Measurements from ENCODE around the gene CARD10.

The CARD10 gene

GRCh38 chr22:37505989-37506388, 13.2 kb downstream of the CARD10 start:
- H3K9me3 ChIP-seq (ENCODE audit: insufficient read depth, low read depth, low read length): no peaks in the 10 kb centered on the region
- H3K4me3 ChIP-seq (ENCODE audit: low read length): no peak overlapping the region
- H3K36me3 ChIP-seq (ENCODE audit: insufficient read depth, low read depth, low read length): no peaks in the 10 kb centered on the region
- H3K27me3 ChIP-seq (ENCODE audit: insufficient read depth, low read length): no peaks in the 10 kb centered on the region
- no peak overlapping the region for H3K27ac ChIP-seq (ENCODE audit: low read length)
- 0 out of 2 replicates have a peak, but pooled peaks cover 4% of the 10 kb centered on the region for H3K4me1 ChIP-seq (ENCODE audit: insufficient read depth, low read length)
- H3K9ac ChIP-seq (ENCODE audit: low read depth, low read length): no peak overlapping the region

GRCh38 chr22:37505565-37505964, 13.7 kb downstream of the CARD10 start:
- Histone ChIP-seq H3K4me3 (ENCODE audit: low read length) (no peak overlapping the region), H3K36me3 (ENCODE audit: insufficient read depth, low read depth, low read length) (no peaks in the 10 kb centered on the region), H3K9me3 (ENCODE audit: insufficient read depth, low read depth, low read length) (no peaks in the 10 kb centered on the region), H3K27me3 (ENCODE audit: insufficient read depth, low read length) (no peaks in the 10 kb centered on the region), H3K4me1 (ENCODE audit: insufficient read depth, low read length) (0 out of 2 replicates have a peak, but pooled peaks cover 4% of the 10 kb centered on the region), H3K9ac (ENCODE audit: low read depth, low read length) (no peak overlapping the region), H3K27ac (ENCODE audit: low read length) (no peak overlapping the region)

DNA sequence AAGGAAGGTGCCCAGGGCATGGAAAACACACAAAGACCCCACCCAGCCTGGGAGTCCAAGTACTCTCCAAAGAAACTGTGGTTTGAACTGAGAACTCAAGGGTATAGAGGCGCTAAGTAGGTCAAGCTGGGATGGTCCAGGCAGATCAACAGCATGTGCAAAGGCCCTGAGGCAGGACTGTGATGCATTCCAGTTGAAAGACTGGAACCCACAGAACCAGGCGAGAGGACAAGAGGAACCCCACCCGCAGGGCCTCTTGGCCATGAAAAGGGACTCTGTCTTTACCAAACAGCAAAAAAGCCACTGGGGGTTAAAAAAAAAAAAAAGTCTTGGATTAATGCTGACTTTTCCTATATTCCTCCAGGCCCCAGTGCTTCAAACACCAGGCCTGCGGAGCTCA, 14.3 kb downstream of the CARD10 start:
- Histone ChIP-seq H3K9ac (ENCODE audit: low read depth, low read length) (no peak overlapping the region), H3K9me3 (ENCODE audit: insufficient read depth, low read depth, low read length) (no peaks in the 10 kb centered on the region), H3K27ac (ENCODE audit: low read length) (no peak overlapping the region), H3K27me3 (ENCODE audit: insufficient read depth, low read length) (no peaks in the 10 kb centered on the region), H3K4me1 (ENCODE audit: insufficient read depth, low read length) (0 out of 2 replicates have a peak, but pooled peaks cover 4% of the 10 kb centered on the region), H3K4me3 (ENCODE audit: low read length) (no peak overlapping the region), H3K36me3 (ENCODE audit: insufficient read depth, low read depth, low read length) (no peaks in the 10 kb centered on the region)

- Histone ChIP-seq H3K4me1 (ENCODE audit: insufficient read depth, low read length) (0 out of 2 replicates have a peak, but pooled peaks cover 4% of the 10 kb centered on the region), H3K27me3 (ENCODE audit: insufficient read depth, low read length) (no peaks in the 10 kb centered on the region), H3K27ac (ENCODE audit: low read length) (no peak overlapping the region), H3K9me3 (ENCODE audit: insufficient read depth, low read depth, low read length) (no peaks in the 10 kb centered on the region), H3K9ac (ENCODE audit: low read depth, low read length) (no peak overlapping the region), H3K4me3 (ENCODE audit: low read length) (no peak overlapping the region), H3K36me3 (ENCODE audit: insufficient read depth, low read depth, low read length) (no peaks in the 10 kb centered on the region)
Observed at GRCh38 chr22:37503850-37504249, 15.4 kb downstream of the CARD10 start.

GRCh38 chr22:37503183-37503683, 16.0 kb downstream of the CARD10 start:
- no peak overlapping the region for H3K4me3 ChIP-seq (ENCODE audit: low read length)
- H3K27ac ChIP-seq (ENCODE audit: low read length): no peak overlapping the region
- H3K4me1 ChIP-seq (ENCODE audit: insufficient read depth, low read length): 0 out of 2 replicates have a peak, but pooled peaks cover 4% of the 10 kb centered on the region
- no peaks in the 10 kb centered on the region for H3K27me3 ChIP-seq (ENCODE audit: insufficient read depth, low read length)
- H3K36me3 ChIP-seq (ENCODE audit: insufficient read depth, low read depth, low read length): no peaks in the 10 kb centered on the region
- no peak overlapping the region for H3K9ac ChIP-seq (ENCODE audit: low read depth, low read length)
- H3K9me3 ChIP-seq (ENCODE audit: insufficient read depth, low read depth, low read length): no peaks in the 10 kb centered on the region

GRCh38 chr22:37502342-37503182, 16.7 kb downstream of the CARD10 start:
- Histone ChIP-seq H3K9ac (ENCODE audit: low read depth, low read length) (no peak overlapping the region), H3K36me3 (ENCODE audit: insufficient read depth, low read depth, low read length) (no peaks in the 10 kb centered on the region), H3K27me3 (ENCODE audit: insufficient read depth, low read length) (no peaks in the 10 kb centered on the region), H3K27ac (ENCODE audit: low read length) (no peak overlapping the region), H3K4me3 (ENCODE audit: low read length) (no peak overlapping the region), H3K4me1 (ENCODE audit: insufficient read depth, low read length) (0 out of 2 replicates have a peak, but pooled peaks cover 4% of the 10 kb centered on the region), H3K9me3 (ENCODE audit: insufficient read depth, low read depth, low read length) (no peaks in the 10 kb centered on the region)

GRCh38 chr22:37501610-37502341, 17.4 kb downstream of the CARD10 start:
- H3K27ac ChIP-seq (ENCODE audit: low read length): no peak overlapping the region
- H3K4me1 ChIP-seq (ENCODE audit: insufficient read depth, low read length): 0 out of 2 replicates have a peak, but pooled peaks cover 4% of the 10 kb centered on the region

GRCh38 chr22:37500745-37501609, 18.2 kb downstream of the CARD10 start:
- Histone ChIP-seq H3K27ac (ENCODE audit: low read length) (no peak overlapping the region), H3K36me3 (ENCODE audit: insufficient read depth, low read depth, low read length) (no peaks in the 10 kb centered on the region), H3K9ac (ENCODE audit: low read depth, low read length) (no peak overlapping the region), H3K27me3 (ENCODE audit: insufficient read depth, low read length) (no peaks in the 10 kb centered on the region), H3K4me3 (ENCODE audit: low read length) (no peak overlapping the region), H3K4me1 (ENCODE audit: insufficient read depth, low read length) (0 out of 2 replicates have a peak, but pooled peaks cover 4% of the 10 kb centered on the region), H3K9me3 (ENCODE audit: insufficient read depth, low read depth, low read length) (no peaks in the 10 kb centered on the region)

More at GRCh38 chr22:37501610-37502341, 17.4 kb downstream of the CARD10 start:
- H3K4me3 ChIP-seq (ENCODE audit: low read length): no peak overlapping the region
- no peak overlapping the region for H3K9ac ChIP-seq (ENCODE audit: low read depth, low read length)
- H3K27me3 ChIP-seq (ENCODE audit: insufficient read depth, low read length): no peaks in the 10 kb centered on the region
- no peaks in the 10 kb centered on the region for H3K36me3 ChIP-seq (ENCODE audit: insufficient read depth, low read depth, low read length)
- H3K9me3 ChIP-seq (ENCODE audit: insufficient read depth, low read depth, low read length): no peaks in the 10 kb centered on the region

- Histone ChIP-seq H3K27ac (ENCODE audit: low read length) (no peak overlapping the region), H3K4me1 (ENCODE audit: insufficient read depth, low read length) (0 out of 2 replicates have a peak, but pooled peaks cover 4% of the 10 kb centered on the region), H3K4me3 (ENCODE audit: low read length) (no peak overlapping the region), H3K9me3 (ENCODE audit: insufficient read depth, low read depth, low read length) (no peaks in the 10 kb centered on the region), H3K36me3 (ENCODE audit: insufficient read depth, low read depth, low read length) (no peaks in the 10 kb centered on the region), H3K9ac (ENCODE audit: low read depth, low read length) (no peak overlapping the region), H3K27me3 (ENCODE audit: insufficient read depth, low read length) (no peaks in the 10 kb centered on the region)
Observed at GRCh38 chr22:37499789-37500540, 19.2 kb downstream of the CARD10 start.

- Histone ChIP-seq H3K9me3 (ENCODE audit: insufficient read depth, low read depth, low read length) (no peaks in the 10 kb centered on the region), H3K36me3 (ENCODE audit: insufficient read depth, low read depth, low read length) (no peaks in the 10 kb centered on the region), H3K4me1 (ENCODE audit: insufficient read depth, low read length) (0 out of 2 replicates have a peak, but pooled peaks cover 4% of the 10 kb centered on the region), H3K27ac (ENCODE audit: low read length) (no peak overlapping the region), H3K9ac (ENCODE audit: low read depth, low read length) (no peak overlapping the region), H3K27me3 (ENCODE audit: insufficient read depth, low read length) (no peaks in the 10 kb centered on the region), H3K4me3 (ENCODE audit: low read length) (no peak overlapping the region)
Observed at GRCh38 chr22:37499027-37499707, 20.0 kb downstream of the CARD10 start.
